H1 (cell line): Measurements from ENCODE around the gene ADAM22. TPM values are rescaled to one million over a fixed set of nuclear protein-coding genes. Genes with fewer than 3 reads are reported as not detected.

Experiments
- CTCF ChIA-PET: fragments of 300-600 bp; sonication (Branson Sonifier 250); formaldehyde crosslinking; loops from one replicate; lab custom pipeline; 2021; ENCODE audit not compliant: partially characterized antibody; lab: Charles Lee
- POLR2A ChIA-PET: fragments of 300-600 bp; sonication (Branson Sonifier 250); formaldehyde crosslinking; loops from one replicate; lab custom pipeline; 2021; ENCODE audit warnings: inconsistent platforms; ENCODE audit not compliant: partially characterized antibody; lab: Charles Lee
- DNase-seq, 2 experiments: peaks; one replicate each; pipeline versions ENCODE4 v3.0.0 to v3.0.0-alpha.2; 2010 to 2022; ENCODE audit warnings: low spot score in 2 of 2, low read depth in 1 of 2, mixed read lengths in 1 of 2
- FAIRE-seq: peaks from 2 replicates; lab custom pipeline; 2011; peaks lifted over from hg19 to GRCh38; lab: Jason Lieb, UNC
- H2AFZ ChIP-seq: 2 replicates; pipeline ENCODE4 v1.8.1; 2012; ENCODE audit warnings: low read length, inconsistent platforms
- H2AK5ac ChIP-seq: 2 replicates; pipeline ENCODE4 v1.6.1; 2013; ENCODE audit warnings: low read depth, low read length
- H2BK120ac ChIP-seq: replicated peaks from 2 replicates; pipeline ENCODE3; 2013; ENCODE audit warnings: low read depth, low read length, inconsistent platforms
- H2BK12ac ChIP-seq: 2 replicates; pipeline ENCODE4 v1.6.1; 2013; ENCODE audit warnings: low read depth, low read length
- H2BK15ac ChIP-seq: 2 replicates; pipeline ENCODE4 v1.6.1; 2013; ENCODE audit warnings: low read length
- H2BK20ac ChIP-seq: 2 replicates; pipeline ENCODE4 v1.6.1; 2013; ENCODE audit warnings: low read length
- H2BK5ac ChIP-seq: 2 replicates; pipeline ENCODE4 v1.6.1; 2013; ENCODE audit warnings: low read depth, low read length
- H3K14ac ChIP-seq: 2 replicates; pipeline ENCODE4 v1.6.1; 2013; ENCODE audit warnings: inconsistent platforms; ENCODE audit not compliant: insufficient read length
- H3K18ac ChIP-seq: 2 replicates; pipeline ENCODE4 v1.6.1; 2013; ENCODE audit warnings: low read length; ENCODE audit errors: extremely low read depth
- H3K23ac ChIP-seq: 2 replicates; pipeline ENCODE4 v1.6.1; 2013; ENCODE audit warnings: inconsistent platforms; ENCODE audit not compliant: insufficient read length
- H3K23me2 ChIP-seq: 2 replicates; pipeline ENCODE4 v1.6.1; 2013; ENCODE audit warnings: low read depth, low read length
- H3K27ac ChIP-seq: 2 replicates; pipeline ENCODE4 v1.6.1; 2011; ENCODE audit warnings: low read depth, low read length, inconsistent platforms
- H3K27me3 ChIP-seq, 4 experiments: replicated peaks in 1 of 4; 1 replicate in 1 of 4; 2 replicates in 3 of 4; pipeline versions ENCODE4 v1.6.1 to v1.8.1; 2011 to 2013; ENCODE audit warnings: low read length in 3 of 4, mild to moderate bottlenecking in 3 of 4, inconsistent platforms in 2 of 4, mixed read lengths in 2 of 4, moderate library complexity in 1 of 4; ENCODE audit not compliant: control insufficient read depth in 3 of 4, insufficient read depth in 3 of 4; ENCODE audit errors: extremely low read depth in 1 of 4
- H3K36me3 ChIP-seq, 4 experiments: 2 replicates each; pipeline versions ENCODE4 v1.6.1 to v1.8.1; 2011 to 2013; ENCODE audit warnings: mild to moderate bottlenecking in 4 of 4, low read length in 3 of 4, moderate library complexity in 2 of 4, control low read depth in 1 of 4, inconsistent platforms in 1 of 4; ENCODE audit not compliant: insufficient read depth in 4 of 4, control insufficient read depth in 2 of 4
- H3K4ac ChIP-seq: replicated peaks from 2 replicates; pipeline ENCODE3; 2013; ENCODE audit warnings: low read length, low read depth, mixed read lengths, inconsistent platforms; ENCODE audit not compliant: insufficient read length
- H3K4me1 ChIP-seq, 4 experiments: replicated peaks in 1 of 4; 1 replicate in 1 of 4; 2 replicates in 3 of 4; pipeline versions ENCODE4 v1.6.1 to v1.8.1; 2011 to 2013; ENCODE audit warnings: low read length in 3 of 4, inconsistent platforms in 2 of 4, mixed read lengths in 1 of 4; ENCODE audit not compliant: insufficient read depth in 4 of 4, control insufficient read depth in 3 of 4
- H3K4me2 ChIP-seq, 2 experiments: 2 replicates each; pipeline versions ENCODE4 v1.6.1 to v1.8.1; 2011 to 2013; ENCODE audit warnings: low read depth in 2 of 2, low read length in 2 of 2, control low read depth in 1 of 2, inconsistent platforms in 1 of 2, mild to moderate bottlenecking in 1 of 2; ENCODE audit not compliant: insufficient read depth in 1 of 2
- H3K4me3 ChIP-seq, 4 experiments: fragments of 200-600, 300-600 bp in 1 of 4; sonication (generic), shearing (Covaris generic), sonication (Bioruptor Twin) in 1 of 4; 2 replicates each; pipeline versions ENCODE4 v1.5.1 to v1.8.1; 2011 to 2016; ENCODE audit warnings: low read length in 4 of 4, low read depth in 3 of 4, control low read depth in 2 of 4, inconsistent platforms in 2 of 4, mild to moderate bottlenecking in 2 of 4, mixed read lengths in 1 of 4, moderate library complexity in 1 of 4; ENCODE audit not compliant: insufficient read depth in 2 of 4; ENCODE audit errors: extremely low read depth in 1 of 4
- H3K56ac ChIP-seq: replicated peaks from 2 replicates; pipeline ENCODE3; 2013; ENCODE audit warnings: low read depth, mild to moderate bottlenecking, mixed read lengths, low read length, inconsistent platforms; ENCODE audit not compliant: insufficient read length
- H3K79me1 ChIP-seq: 2 replicates; pipeline ENCODE4 v1.6.1; 2013; ENCODE audit warnings: low read depth, low read length, control low read depth
- H3K79me2 ChIP-seq, 2 experiments: 2 replicates each; pipeline versions ENCODE4 v1.6.1 to v1.8.1; 2012 to 2013; ENCODE audit warnings: low read length in 2 of 2, mild to moderate bottlenecking in 2 of 2, inconsistent platforms in 1 of 2; ENCODE audit not compliant: insufficient read depth in 2 of 2, control insufficient read depth in 1 of 2
- H3K9ac ChIP-seq, 4 experiments: replicated peaks in 1 of 4; 1 replicate in 1 of 4; 2 replicates in 3 of 4; pipeline versions ENCODE4 v1.6.1 to v1.8.1; 2011 to 2013; ENCODE audit warnings: low read depth in 3 of 4, low read length in 3 of 4, control low read depth in 2 of 4, mild to moderate bottlenecking in 2 of 4, moderate library complexity in 2 of 4, inconsistent platforms in 1 of 4; ENCODE audit errors: extremely low read depth in 1 of 4
- H3K9me3 ChIP-seq, 2 experiments: 2 replicates each; pipeline versions ENCODE4 v1.6.1 to v1.8.1; 2012 to 2013; ENCODE audit warnings: mild to moderate bottlenecking in 2 of 2, moderate library complexity in 2 of 2, control low read depth in 1 of 2, inconsistent platforms in 1 of 2, low read depth in 1 of 2, low read length in 1 of 2, mixed read lengths in 1 of 2; ENCODE audit not compliant: insufficient read depth in 2 of 2
- H4K20me1 ChIP-seq, 2 experiments: replicated peaks in 1 of 2; 2 replicates each; pipeline versions ENCODE3 to v1.8.1; 2011 to 2013; ENCODE audit warnings: inconsistent platforms in 2 of 2, low read length in 2 of 2, mild to moderate bottlenecking in 1 of 2; ENCODE audit not compliant: insufficient read depth in 2 of 2, control insufficient read depth in 1 of 2
- H4K5ac ChIP-seq: 2 replicates; pipeline ENCODE4 v1.6.1; 2013; ENCODE audit warnings: low read length, low read depth, mixed read lengths, inconsistent platforms; ENCODE audit not compliant: insufficient read length
- H4K8ac ChIP-seq: 2 replicates; pipeline ENCODE4 v1.8.0; 2013; ENCODE audit warnings: mild to moderate bottlenecking, moderate library complexity, low read length, inconsistent platforms; ENCODE audit not compliant: insufficient read depth; ENCODE audit errors: extremely low read depth
- H4K91ac ChIP-seq: replicated peaks from 2 replicates; pipeline ENCODE3; 2013; ENCODE audit warnings: low read length, mixed read lengths, inconsistent platforms; ENCODE audit not compliant: insufficient read length
- CBX8 ChIP-seq: fragments of 300-800, 300-1000 bp; sonication (generic); IDR thresholded peaks from 2 replicates; pipeline ENCODE4 v1.7.1; 2016; ENCODE audit warnings: low read depth, low read length, borderline replicate concordance
- CEBPB ChIP-seq: IDR thresholded peaks from 2 replicates; pipeline ENCODE4 v1.6.1; 2012; ENCODE audit warnings: low read depth, low read length
- EGR1 ChIP-seq: IDR thresholded peaks from 2 replicates; pipeline ENCODE4 v1.6.1; 2011; ENCODE audit warnings: low read depth, low read length, borderline replicate concordance
- MAFK ChIP-seq: IDR thresholded peaks from 2 replicates; pipeline ENCODE4 v1.6.1; 2012; ENCODE audit warnings: low read depth, mild to moderate bottlenecking, improper control_type of control experiment, low read length
- RAD21 ChIP-seq, 2 experiments: IDR thresholded peaks in 1 of 2; conservative IDR thresholded peaks in 1 of 2; 2 replicates each; pipeline ENCODE4 v1.6.1; 2011; ENCODE audit warnings: low read depth in 2 of 2, low read length in 2 of 2, improper control_type of control experiment in 1 of 2, inconsistent platforms in 1 of 2, mild to moderate bottlenecking in 1 of 2, moderate library complexity in 1 of 2
- RXRA ChIP-seq: IDR thresholded peaks from 2 replicates; pipeline ENCODE4 v1.6.1; 2011; ENCODE audit warnings: low read depth, mild to moderate bottlenecking, low read length, moderate library complexity; ENCODE audit not compliant: insufficient read depth
- SRF ChIP-seq: IDR thresholded peaks from 2 replicates; pipeline ENCODE4 v1.6.1; 2011; ENCODE audit warnings: mild to moderate bottlenecking, low read depth, low read length, moderate library complexity
- WGBS, 2 experiments: shearing (Covaris generic) in 1 of 2; methylation state at CpG; one replicate each; pipeline versions ENCODE4 v1.1.6 to v1.1.7; 2013 to 2015; ENCODE audit warnings: low lambda C conversion rate in 2 of 2, mixed read lengths in 2 of 2, inconsistent platforms in 1 of 2, low coverage in 1 of 2, missing lambda C conversion rate in 1 of 2; ENCODE audit not compliant: insufficient replicate concordance in 2 of 2, insufficient coverage in 1 of 2, insufficient read length in 1 of 2; ENCODE audit errors: extremely low coverage in 1 of 2, missing lambda C conversion rate in 1 of 2; 5-methylcytosine and 5-hydroxymethylcytosine counted together
- polyA plus RNA-seq, 7 experiments: library from polyadenylated mRNA; depleted of rRNA in 3 of 7; stranded (reverse) in 5 of 7; unstranded in 2 of 7; fragments of >200 nt in 5 of 7; fragments of 200-250 nt in 2 of 7; gene quantifications; 1 replicate in 5 of 7; 2 replicates in 1 of 7; 4 replicates in 1 of 7; pipeline versions ENCODE4 v1.2.1 to v1.2.3, GENCODE V29; 2011 to 2013; ENCODE audit warnings: missing spikeins in 2 of 7, mixed read lengths in 2 of 7
- total RNA-seq: library from RNA; stranded (reverse); fragmentation: NEBNext Ultra II Directional; extraction: Animal tissue kit (Norgen Biotek cat#: 25700); gene quantifications from 2 replicates; pipeline ENCODE4 v1.2.1, GENCODE V29; 2021
- TF ChIP-seq, protein P1 (sequence below), 3 experiments: IDR thresholded peaks; 1 replicate in 2 of 3; 2 replicates in 1 of 3; pipeline versions ENCODE4 v1.5.1 to v1.6.1; 2011; ENCODE audit warnings: low read length in 3 of 3, mild to moderate bottlenecking in 3 of 3, inconsistent platforms in 2 of 3, low read depth in 1 of 3, moderate library complexity in 1 of 3; ENCODE audit not compliant: insufficient read depth in 1 of 3; ENCODE audit errors: control extremely low read depth in 1 of 3

The ADAM22 gene
- total and polyA plus RNA-seq, 2 of the 8 experiments (the other 6 are each of a cell fraction or from before 2014, with no cell fraction given): 4.6 to 21.4 TPM

DNA sequence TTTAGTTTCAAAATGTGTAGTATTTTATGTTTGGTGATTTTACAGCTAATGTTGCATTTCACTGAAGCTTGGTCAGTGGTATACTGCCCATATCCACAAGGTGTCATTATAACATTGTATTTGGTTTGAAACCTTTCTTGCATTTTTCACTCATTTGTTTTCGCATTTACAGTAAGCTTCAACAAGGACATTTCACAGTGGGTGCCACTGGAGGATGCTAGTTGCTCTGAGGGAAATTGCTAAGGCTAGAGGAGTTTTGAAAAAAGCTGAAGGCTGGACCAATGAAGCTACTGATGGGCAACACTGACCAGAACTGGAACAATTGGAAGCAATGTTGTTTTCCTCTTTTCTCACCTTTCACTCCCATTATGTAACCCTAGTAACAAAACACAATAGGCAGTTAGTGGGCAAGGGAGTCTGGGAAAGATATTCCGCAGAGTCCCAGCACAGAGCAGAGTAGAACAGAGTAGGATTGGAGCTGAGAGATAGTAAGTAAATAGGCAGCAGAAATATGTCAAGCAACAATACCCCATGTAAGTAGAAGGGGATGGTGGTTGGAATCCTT lies 309.4 kb downstream of the ADAM22 start:
- Histone ChIP-seq H2BK15ac (no peak overlapping the region), H3K27me3 (no peaks in the 10 kb centered on the region), H3K9ac (no peak overlapping the region), H3K4ac (no peak overlapping the region), H3K56ac (no peak overlapping the region), H2BK12ac (no peak overlapping the region), H3K79me1 (no peaks in the 10 kb centered on the region), H3K4me2 (no peak overlapping the region), H3K23me2 (no peaks in the 10 kb centered on the region; the same call in 1 of the 2 replicates), H3K27ac (no peak overlapping the region), H3K4me3 (no peak overlapping the region), H2BK5ac (no peak overlapping the region), H2BK20ac (no peak overlapping the region), H2AK5ac (no peak overlapping the region), H4K5ac (no peak overlapping the region), H3K23ac (no peak overlapping the region), H3K18ac (no peak overlapping the region), H4K8ac (no peak overlapping the region), H3K79me2 (no peaks in the 10 kb centered on the region), H2AFZ (no peak overlapping the region), H2BK120ac (no peak overlapping the region), H4K91ac (no peak overlapping the region), H3K36me3 (no peaks in the 10 kb centered on the region), H3K14ac (no peak overlapping the region), H3K9me3 (no peaks in the 10 kb centered on the region), H3K4me1 (peaks cover 0 to 3% (median 0%) of the 10 kb centered on the region in 4 experiments; a peak in 1 of 7 replicates), H4K20me1 (no peaks in the 10 kb centered on the region)
- FAIRE-seq (peak; percentile 96), DNase-seq (peak in 1 of 2 experiments; percentile 45)
- ChIA-PET POLR2A (no interaction called here), CTCF (interaction anchor here (0.6 to 4.4 kb wide), 26 partner anchors 10 to 1557 kb away, joined by 3 to 38 read pairs (median 3); partner anchors contain the start of gene STEAP4)
- WGBS, 2 experiments: 43% methylated on average over 2 of the region's 2 CpGs; no CpG with 5 or more reads in 1 of the 2 experiments
- no peak for TF ChIP-seq RXRA
- TF ChIP-seq CBX8: no peak
- TF ChIP-seq, protein P1, sequence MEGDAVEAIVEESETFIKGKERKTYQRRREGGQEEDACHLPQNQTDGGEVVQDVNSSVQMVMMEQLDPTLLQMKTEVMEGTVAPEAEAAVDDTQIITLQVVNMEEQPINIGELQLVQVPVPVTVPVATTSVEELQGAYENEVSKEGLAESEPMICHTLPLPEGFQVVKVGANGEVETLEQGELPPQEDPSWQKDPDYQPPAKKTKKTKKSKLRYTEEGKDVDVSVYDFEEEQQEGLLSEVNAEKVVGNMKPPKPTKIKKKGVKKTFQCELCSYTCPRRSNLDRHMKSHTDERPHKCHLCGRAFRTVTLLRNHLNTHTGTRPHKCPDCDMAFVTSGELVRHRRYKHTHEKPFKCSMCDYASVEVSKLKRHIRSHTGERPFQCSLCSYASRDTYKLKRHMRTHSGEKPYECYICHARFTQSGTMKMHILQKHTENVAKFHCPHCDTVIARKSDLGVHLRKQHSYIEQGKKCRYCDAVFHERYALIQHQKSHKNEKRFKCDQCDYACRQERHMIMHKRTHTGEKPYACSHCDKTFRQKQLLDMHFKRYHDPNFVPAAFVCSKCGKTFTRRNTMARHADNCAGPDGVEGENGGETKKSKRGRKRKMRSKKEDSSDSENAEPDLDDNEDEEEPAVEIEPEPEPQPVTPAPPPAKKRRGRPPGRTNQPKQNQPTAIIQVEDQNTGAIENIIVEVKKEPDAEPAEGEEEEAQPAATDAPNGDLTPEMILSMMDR (IDR thresholded peaks at IDR 0.05; ENCODE audit: control extremely low read depth in 1 of 3, insufficient read depth in 1 of 3, low read depth in 1 of 3, low read length in 3 of 3): peak in 2 of 3 experiments; percentile 47 to 78; a peak in 2 of 4 replicates
- TF ChIP-seq MAFK: 0 out of 2 replicates have a peak, but pooled peaks have one; percentile 31
- TF ChIP-seq RAD21 (IDR thresholded peaks at IDR 0.05 in 1 of 2, conservative IDR thresholded peaks at IDR 0.05 in 1 of 2; ENCODE audit: low read depth in 2 of 2, low read length in 2 of 2): peak; percentile 89 to 94
- TF ChIP-seq CEBPB: 0 out of 2 replicates have a peak, but pooled peaks have one; percentile 7
- 0 out of 2 replicates have a peak, but pooled peaks have one; percentile 4 for TF ChIP-seq EGR1
- TF ChIP-seq SRF: no peak
